ENCODE results near the gene TMEM59.
"Not testable (repeated sequence)": the region's sequence is repeated elsewhere in the genome, so short reads cannot be mapped to it uniquely, and the experiment has no call there.

TMEM59 gene

DNA sequence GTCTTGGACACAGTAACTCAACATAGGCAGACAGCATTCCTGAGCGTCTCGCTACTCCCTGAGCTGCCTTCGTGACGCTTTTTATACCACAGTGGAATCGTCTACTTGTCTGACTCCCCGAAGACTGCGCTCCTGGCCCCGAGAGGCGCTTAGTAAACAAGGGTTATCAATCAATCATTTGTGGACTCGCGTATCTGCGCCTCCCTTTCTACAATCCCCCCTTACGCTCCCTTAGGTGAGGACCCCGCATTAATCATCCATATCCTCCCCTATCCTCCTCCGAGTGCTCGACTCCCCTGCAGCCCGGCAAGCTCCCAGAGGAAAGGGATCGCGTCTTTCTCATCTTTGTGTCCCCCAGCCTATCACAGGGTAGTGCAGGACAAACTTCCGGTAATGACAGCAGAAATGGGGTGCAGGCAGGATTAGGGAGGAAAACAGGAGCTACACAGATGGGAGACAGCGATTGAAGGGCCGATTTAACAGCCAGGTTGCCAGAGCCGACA is 522 bp downstream of the TMEM59 start:
- peak; percentile 67 for DNase-seq

DNA sequence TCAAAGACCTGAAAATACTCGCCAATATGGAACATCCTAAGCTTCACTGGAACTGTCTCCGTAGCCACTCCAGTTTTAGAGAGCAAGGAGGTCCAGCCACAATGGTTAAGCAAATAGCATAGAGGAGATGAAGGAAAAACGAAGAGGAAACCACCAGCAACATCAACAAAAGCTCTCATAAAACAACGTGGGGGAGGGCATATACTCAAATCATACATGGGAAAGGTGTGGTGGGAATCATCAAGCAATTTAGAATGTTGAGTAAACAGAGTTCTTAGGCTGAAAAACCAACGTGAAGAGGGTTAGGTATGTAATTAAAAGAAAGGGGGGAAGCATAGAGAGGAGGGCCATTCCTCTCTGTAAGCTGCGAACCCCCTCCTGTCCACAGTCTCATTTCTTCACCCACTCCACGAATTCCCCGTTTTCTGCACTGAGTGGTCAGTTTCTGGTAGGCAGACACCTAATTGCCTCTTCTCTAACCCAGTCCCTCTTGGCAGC is 1.0 kb downstream of the TMEM59 start:
- DNase-seq: no peak

DNA sequence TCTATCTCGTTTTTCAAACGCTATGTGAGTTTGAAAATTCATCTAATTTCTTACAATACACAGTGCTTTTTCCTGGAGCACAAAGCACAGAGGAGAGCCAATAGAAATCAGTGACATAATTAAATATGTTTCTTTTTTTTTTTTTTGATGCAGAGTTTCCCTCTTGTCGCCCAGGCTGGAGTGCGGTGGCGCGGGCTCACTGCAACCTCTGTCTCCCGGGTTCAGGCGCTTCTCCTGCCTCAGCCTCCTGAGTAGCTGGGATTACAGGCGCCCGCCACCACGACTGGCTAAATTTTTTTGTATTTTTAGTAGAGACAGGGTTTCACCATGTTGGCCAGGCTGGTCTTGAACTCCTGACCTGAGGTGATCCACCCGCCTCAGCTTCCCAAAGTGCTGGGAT is 2.6 kb downstream of the TMEM59 start:
- not testable (repeated sequence) for DNase-seq

DNA sequence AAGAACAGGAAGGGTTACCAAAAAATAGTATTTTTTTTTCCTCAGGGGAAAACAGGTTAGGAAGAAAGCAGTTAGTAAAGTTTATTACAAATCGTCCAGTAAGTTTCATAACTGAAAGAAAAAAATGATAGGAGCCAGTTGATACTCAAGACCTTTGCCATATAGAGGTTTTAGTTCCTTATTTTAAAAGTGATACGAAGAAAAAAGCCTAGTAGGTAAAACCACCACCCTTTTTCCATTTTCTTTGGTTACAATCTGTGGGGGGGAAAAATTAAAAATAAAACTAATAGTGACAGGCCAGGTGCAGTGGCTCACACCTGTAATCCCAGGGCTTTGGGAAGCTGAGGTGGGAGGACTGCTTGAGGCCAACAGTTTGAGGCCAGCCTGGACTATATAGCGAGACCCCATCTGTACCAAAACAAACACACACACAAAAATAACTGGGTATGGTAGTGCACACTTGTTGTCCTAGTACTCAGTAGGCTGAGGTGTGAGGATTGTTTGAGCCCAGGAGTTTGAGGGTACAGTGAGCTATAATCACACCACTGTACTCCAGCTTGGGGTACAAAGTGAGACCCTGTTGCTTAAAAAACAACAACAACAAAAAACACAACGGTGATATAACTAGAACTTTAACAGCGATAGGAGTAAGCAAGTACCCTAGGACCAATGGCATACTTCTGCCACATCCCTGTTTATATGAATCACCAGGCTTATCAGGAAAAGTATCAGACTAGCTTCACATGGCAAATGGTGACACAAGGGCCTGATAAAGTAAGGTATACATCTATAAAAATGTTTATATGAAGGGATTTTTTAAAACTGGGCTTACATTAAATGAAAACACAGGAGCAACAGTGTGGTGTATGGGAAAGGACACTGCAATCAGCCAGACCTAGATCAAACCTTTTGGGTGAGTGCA is 5.4 kb downstream of the TMEM59 start:
- no peak for DNase-seq

- no peak for DNase-seq
These were observed 6.2 kb downstream of the TMEM59 start for GRCh38 chr1:54046671-54047383.

GRCh38 chr1:54045496-54045895 is 7.5 kb downstream of the TMEM59 start:
- no peak for DNase-seq

DNA sequence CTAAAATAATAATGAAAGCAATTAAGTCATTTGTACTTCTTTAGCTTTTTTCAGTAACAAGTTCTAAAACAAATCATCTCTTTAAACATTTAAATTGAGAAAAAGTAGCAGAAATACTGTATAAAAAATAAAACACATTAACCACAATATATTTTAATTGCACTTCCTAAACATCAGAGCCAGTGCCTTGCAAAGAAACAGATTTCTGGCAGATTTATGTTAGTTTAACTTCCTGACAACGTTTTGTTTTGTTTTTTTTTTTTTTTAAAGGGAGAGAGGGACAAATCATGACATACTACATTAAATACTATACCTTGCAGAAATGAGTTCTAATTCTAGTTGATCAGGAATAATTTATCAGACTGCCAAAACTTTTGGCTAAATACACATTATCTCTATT is 11.2 kb downstream of the TMEM59 start:
- no peak for DNase-seq

DNA sequence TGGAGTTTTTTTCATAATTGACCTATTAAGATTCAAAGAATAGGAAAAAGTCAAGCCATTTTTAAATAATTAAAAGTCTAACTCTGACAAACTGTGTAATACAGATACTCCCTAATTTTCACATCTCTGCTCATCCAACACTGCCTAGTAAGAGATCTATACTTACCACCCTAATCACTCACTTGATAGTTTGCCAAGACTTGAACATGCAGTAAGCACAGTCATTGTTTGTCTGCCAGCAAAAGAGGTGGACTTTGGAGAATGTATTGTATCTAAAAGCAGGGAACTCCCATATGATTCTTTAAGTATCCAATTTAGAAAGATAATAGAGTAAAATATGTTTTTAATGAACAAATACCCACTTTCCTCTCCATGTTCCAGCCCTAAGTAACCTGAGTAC is 15.5 kb downstream of the TMEM59 start:
- DNase-seq: no peak

GRCh38 chr1:54028306-54029251 is 24.4 kb downstream of the TMEM59 start:
- DNase-seq: no peak

DNA sequence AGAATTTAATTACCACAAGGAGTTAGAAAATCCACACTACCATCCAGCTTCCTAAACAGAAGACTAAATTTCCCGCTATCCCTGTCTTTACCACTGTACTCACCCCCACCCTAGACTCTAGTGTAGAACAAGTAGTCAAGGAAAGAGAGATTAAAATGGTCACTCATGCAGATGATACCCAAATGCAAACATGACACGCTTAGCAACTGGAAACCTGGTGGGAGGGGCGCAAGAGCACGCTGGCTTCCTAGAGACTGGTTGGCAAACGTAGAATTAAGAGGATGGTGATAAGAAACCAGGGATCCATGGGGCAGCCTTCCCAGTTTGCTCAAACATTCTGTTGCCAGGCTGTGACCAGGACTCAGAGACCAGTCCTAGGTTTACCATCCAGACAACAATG is 25.2 kb downstream of the TMEM59 start:
- DNase-seq: no peak

GRCh38 chr1:54024811-54025210 is 28.2 kb downstream of the TMEM59 start:
- not testable (repeated sequence) for DNase-seq

GRCh38 chr1:54024358-54024757 is 28.6 kb downstream of the TMEM59 start:
- DNase-seq: no peak

GRCh38 chr1:54019562-54020176 is 33.3 kb downstream of the TMEM59 start:
- DNase-seq: not testable (repeated sequence)

GRCh38 chr1:54018635-54019034 is 34.4 kb downstream of the TMEM59 start:
- DNase-seq: no peak

GRCh38 chr1:54017979-54018378 is 35.0 kb downstream of the TMEM59 start, which contains the start of gene LDLRAD1:
Gene LDLRAD1, minus strand, starts transcription at chr1:54018186. Its CDS starts 74 bp downstream, at chr1:54018112.
- no peak for DNase-seq

GRCh38 chr1:54016343-54017282 is 36.4 kb downstream of the TMEM59 start:
- no peak for DNase-seq

DNA sequence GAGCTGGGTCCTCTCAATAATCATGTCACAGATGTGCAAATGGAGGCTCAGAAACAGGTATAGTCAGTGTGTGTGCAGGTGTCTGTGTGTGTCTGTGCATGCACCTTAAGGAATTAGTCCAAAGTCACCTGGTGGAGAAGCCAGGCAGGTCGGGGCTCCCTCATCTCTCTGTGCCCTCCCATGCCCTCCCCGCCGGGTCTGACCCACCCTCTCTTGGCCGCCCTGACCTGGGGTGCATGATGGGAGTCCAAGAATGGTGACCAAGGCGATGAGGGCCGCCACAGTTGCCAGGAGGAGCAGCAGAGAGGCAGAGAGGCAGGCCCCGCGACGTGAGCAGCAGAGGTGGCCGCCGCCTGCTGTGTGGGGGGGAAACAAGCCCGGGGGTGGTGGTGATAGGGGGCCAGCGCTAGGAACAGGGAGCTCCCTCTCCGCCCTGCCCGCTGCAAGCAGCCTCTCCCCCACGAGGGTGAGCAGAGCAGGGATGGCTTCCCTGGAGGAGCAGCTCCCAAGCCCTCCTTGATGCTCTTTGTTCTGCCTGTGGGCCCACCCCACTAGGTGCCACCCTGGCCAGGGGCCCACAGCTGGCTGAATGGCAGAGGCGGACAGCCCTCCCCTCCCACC is 38.9 kb downstream of the TMEM59 start:
- DNase-seq: no peak

GRCh38 chr1:54013393-54014008 is 39.5 kb downstream of the TMEM59 start:
- DNase-seq: no peak

GRCh38 chr1:54012863-54013262 is 40.1 kb downstream of the TMEM59 start:
- no peak for DNase-seq

GRCh38 chr1:54012008-54012325 is 41.0 kb downstream of the TMEM59 start:
- DNase-seq: no peak

Data from amniotic stem cell (primary cell).